CD4-positive, alpha-beta T cell treated with Interleukin-4 for 4 hours (primary cell): ENCODE measurements around the gene CEP57L1.

ENCODE experiments used
- DNase-seq: peaks from one replicate; pipeline ENCODE4 v3.0.0-alpha.2; 2020

CEP57L1 gene

GRCh38 chr6:109095036-109095834 lies at the start of gene CEP57L1:
Gene CEP57L1 (plus strand): TSS chr6:109095507. CDS start chr6:109145222, 49,715 bp downstream.
- DNase-seq = peak; percentile 95

- DNase-seq = no peak
These were observed 47.1 kb upstream of the CEP57L1 start for GRCh38 chr6:109048176-109048575.

- DNase-seq = no peak
These were observed 46.5 kb upstream of the CEP57L1 start for GRCh38 chr6:109048670-109049415.

- DNase-seq = no peak
These were observed 45.3 kb upstream of the CEP57L1 start for GRCh38 chr6:109050012-109050411.

GRCh38 chr6:109050447-109051102 lies 44.7 kb upstream of the CEP57L1 start:
- no peak for DNase-seq

GRCh38 chr6:109051301-109052017 lies 43.8 kb upstream of the CEP57L1 start:
- no peak for DNase-seq

- DNase-seq = no peak
These were observed 43.2 kb upstream of the CEP57L1 start for GRCh38 chr6:109052018-109052651.

- no peak for DNase-seq
These were observed 42.5 kb upstream of the CEP57L1 start for GRCh38 chr6:109052852-109053251.

- no peak for DNase-seq
These were observed 42.0 kb upstream of the CEP57L1 start for GRCh38 chr6:109053336-109053735.

GRCh38 chr6:109055771-109056235 lies 39.5 kb upstream of the CEP57L1 start:
- no peak for DNase-seq

- no peak for DNase-seq
These were observed 38.6 kb upstream of the CEP57L1 start for GRCh38 chr6:109056661-109057060.

- DNase-seq = no peak
These were observed 36.7 kb upstream of the CEP57L1 start for GRCh38 chr6:109058620-109059019.

GRCh38 chr6:109059153-109059552 lies 36.2 kb upstream of the CEP57L1 start:
- DNase-seq = no peak

- DNase-seq = peak; percentile 80
These were observed 35.7 kb upstream of the CEP57L1 start for GRCh38 chr6:109059571-109060021.

GRCh38 chr6:109060571-109060970 lies 34.7 kb upstream of the CEP57L1 start:
- DNase-seq = no peak

GRCh38 chr6:109062216-109062615 lies 33.1 kb upstream of the CEP57L1 start:
- DNase-seq = no peak

GRCh38 chr6:109062767-109063352 lies 32.4 kb upstream of the CEP57L1 start:
- DNase-seq = no peak

- no peak for DNase-seq
These were observed 25.6 kb upstream of the CEP57L1 start for GRCh38 chr6:109069746-109070145.

GRCh38 chr6:109071125-109071917 lies 24.0 kb upstream of the CEP57L1 start:
- no peak for DNase-seq

- DNase-seq = peak; percentile 82
These were observed 21.8 kb upstream of the CEP57L1 start for GRCh38 chr6:109073344-109074132.
